ENCODE results near the gene TACO1.

- no peak for TF ChIP-seq POLR2AphosphoS5 (IDR thresholded peaks at IDR 0.05; ENCODE audit: insufficient read depth in 1 of 2, low read depth in 1 of 2)
- TF ChIP-seq CTCF (IDR thresholded peaks at IDR 0.05), result no peak
These were observed 41.2 kb downstream of the TACO1 start for GRCh38 chr17:63641692-63642448.
